HG03565 (cell line): ENCODE results near the gene GPR158.

Experiments
- ATAC-seq: cut with Tn5 transposase; IDR thresholded peaks from one replicate; pipeline ENCODE4 v1.9.1; 2021; ENCODE audit warnings: mild to moderate bottlenecking, moderate library complexity; ENCODE audit not compliant: unreplicated experiment

Gene GPR158

DNA sequence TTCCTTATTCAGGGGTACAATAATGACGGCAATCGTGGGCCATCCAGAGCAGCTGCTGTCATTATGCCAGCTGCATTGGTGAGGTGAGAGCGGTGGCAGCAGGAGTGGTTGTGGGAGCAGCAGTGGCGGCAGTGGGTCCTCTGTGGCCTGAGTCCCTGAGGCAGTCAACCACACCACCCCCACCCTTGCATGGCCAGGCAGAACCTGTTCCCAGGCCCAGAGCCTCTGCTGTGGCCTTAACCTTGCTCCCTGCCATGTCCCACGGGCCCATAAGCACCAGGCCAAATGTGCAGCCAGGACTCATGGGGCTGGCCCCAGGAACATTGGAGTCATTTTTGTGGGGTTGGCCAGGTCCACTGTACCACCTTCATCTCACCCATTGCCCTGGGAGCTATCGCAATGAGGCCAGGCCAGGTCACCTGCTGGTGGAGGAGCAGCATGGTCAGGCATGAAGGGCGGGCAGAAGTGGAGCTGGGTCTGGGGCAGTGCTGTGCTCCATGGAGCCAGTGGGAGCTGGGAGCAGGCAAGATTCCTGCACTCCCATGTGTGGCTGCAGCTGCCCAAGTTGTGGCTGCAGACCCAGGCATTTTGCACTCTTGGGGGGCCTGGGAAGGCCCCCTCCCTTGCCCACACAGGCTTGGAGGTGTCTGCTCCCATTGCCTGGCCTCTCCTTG is 213.5 kb downstream of the GPR158 start:
- ATAC-seq: no peak

DNA sequence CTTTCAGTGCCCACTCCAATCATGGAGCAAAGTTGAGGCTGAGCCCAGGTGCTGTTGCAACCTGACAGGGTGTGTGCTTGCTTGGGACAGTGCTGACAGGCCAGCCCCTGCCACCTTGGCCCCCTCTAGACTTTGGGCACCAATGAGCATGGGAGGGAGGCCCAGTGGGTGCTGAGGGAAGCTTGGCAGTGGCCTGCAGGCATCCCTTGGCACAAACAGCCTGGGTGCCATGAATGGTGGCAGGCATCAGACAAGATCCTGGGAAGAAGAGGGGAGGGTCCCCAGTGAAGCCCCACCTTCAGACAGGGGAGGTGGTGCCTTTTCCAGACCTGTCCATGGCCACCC is 214.0 kb downstream of the GPR158 start:
- no peak for ATAC-seq

- no peak for ATAC-seq
These were observed 215.9 kb downstream of the GPR158 start for GRCh38 chr10:25390733-25391132.

GRCh38 chr10:25392132-25392531 is 217.3 kb downstream of the GPR158 start:
- no peak for ATAC-seq

DNA sequence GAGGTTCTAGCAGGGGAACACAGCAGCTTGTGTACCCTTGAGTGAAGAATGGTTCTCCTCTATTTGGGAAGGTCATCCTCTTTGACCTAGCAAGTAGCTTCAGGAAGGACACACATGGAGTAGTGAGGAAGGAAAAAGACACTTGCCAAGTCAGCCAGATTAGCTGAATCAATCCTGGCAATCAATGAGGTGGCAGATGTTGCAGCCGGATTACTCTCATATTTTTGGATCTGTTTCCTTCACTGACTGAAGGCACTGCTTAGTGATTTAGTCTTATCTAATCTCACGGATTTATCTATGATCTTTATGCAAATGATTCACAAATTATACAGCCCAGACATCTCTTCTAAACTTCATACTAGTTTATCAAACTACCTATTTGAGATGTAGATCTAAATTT is 218.8 kb downstream of the GPR158 start:
- ATAC-seq: no peak

- ATAC-seq: no peak
These were observed 223.9 kb downstream of the GPR158 start for GRCh38 chr10:25398680-25399079.

- no peak for ATAC-seq
These were observed 231.1 kb downstream of the GPR158 start for GRCh38 chr10:25405871-25406270.

- ATAC-seq: no peak
These were observed 242.8 kb downstream of the GPR158 start for GRCh38 chr10:25417611-25418010.

GRCh38 chr10:25425776-25426175 is 251.0 kb downstream of the GPR158 start:
- ATAC-seq: no peak

DNA sequence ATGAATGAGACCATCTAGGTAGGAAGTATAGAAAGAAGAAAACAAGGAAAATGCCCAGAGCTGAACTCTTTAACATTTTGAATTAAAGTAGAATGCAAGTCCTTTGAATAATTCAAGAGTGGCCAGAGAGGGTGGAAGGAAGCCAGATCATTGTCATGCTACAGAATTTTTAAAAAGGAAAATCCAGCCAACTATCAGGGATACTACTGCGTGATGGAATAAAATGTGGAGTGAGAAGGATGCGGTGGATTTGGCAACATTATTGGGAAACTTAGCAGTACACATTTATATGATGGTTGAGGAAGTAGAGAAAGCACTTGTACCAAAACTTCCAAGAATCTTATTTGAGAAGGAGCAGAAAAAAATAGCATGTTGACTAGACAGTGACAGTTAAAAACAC is 261.6 kb downstream of the GPR158 start:
- no peak for ATAC-seq

DNA sequence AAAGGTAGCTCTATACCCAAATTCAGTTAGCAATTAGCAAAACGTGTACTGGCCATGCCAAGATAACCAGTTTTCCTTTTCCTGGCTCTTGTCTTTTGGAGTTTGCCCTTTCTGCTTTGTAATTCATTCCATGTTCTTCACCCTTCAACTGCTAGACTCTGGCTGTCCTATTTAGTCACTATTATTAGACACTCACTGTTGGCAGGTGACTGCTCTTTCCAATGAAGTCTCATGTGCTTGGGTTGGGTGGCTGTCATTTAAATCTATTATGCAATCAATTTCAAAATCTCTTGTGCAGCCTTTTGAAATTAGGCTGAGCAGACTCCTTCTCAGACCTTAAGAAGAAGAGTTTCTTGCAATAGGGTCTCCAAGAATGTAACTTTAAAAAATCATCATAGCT is 266.5 kb downstream of the GPR158 start:
- ATAC-seq: no peak

- no peak for ATAC-seq
These were observed 269.5 kb downstream of the GPR158 start for GRCh38 chr10:25444266-25444665.

GRCh38 chr10:25451401-25451800 is 276.6 kb downstream of the GPR158 start:
- ATAC-seq: no peak

GRCh38 chr10:25453619-25454018 is 278.8 kb downstream of the GPR158 start:
- no peak for ATAC-seq

GRCh38 chr10:25455980-25456567 is 281.3 kb downstream of the GPR158 start:
- no peak for ATAC-seq

GRCh38 chr10:25457552-25457951 is 282.8 kb downstream of the GPR158 start:
- no peak for ATAC-seq

- no peak for ATAC-seq
These were observed 291.0 kb downstream of the GPR158 start for GRCh38 chr10:25465582-25466372.

- ATAC-seq: no peak
These were observed 293.1 kb downstream of the GPR158 start for GRCh38 chr10:25467881-25468280.

GRCh38 chr10:25481467-25481866 is 306.7 kb downstream of the GPR158 start:
- ATAC-seq: no peak

- ATAC-seq: no peak
These were observed 309.2 kb downstream of the GPR158 start for GRCh38 chr10:25483999-25484398.

DNA sequence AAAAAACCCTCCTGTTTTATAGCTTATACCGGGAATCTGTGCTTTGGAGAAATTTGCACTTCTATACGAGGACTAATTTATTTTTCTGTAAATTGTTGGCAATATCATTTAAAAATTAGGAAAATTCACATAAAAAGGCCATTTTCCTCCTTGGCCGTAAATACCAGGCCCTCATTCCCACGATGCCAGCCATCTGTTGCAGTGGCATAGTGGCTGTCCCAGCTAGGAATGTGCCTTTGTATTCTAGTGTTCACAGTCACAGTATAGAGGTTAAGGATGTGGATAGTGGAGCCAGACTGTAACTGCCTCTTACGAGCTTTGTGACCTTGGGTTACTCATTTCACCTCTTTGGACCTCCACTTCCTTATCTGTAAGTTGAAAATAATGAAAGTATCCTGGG is 312.5 kb downstream of the GPR158 start:
- ATAC-seq: no peak

- ATAC-seq: no peak
These were observed 317.2 kb downstream of the GPR158 start for GRCh38 chr10:25492040-25492439.
